T-helper 1 cell (primary cell): Measurements from ENCODE around the gene SPAAR.
"Not testable (repeated sequence)": the region's sequence is repeated elsewhere in the genome, so short reads cannot be mapped to it uniquely, and the experiment has no call there.

Experiments used
- DNase-seq, 5 donors: peaks; one replicate each; pipeline ENCODE4 v3.0.0-alpha.2; 2012 to 2020
- total RNA-seq, 4 donors: gene quantifications; one replicate each; lab custom pipeline; 2026; lab: John Stamatoyannopoulos, UW

Gene SPAAR
- 0 reads per million in 4 donors for total RNA-seq

GRCh38 chr9:35909274-35909673 is at the start of gene SPAAR:
Gene SPAAR (plus strand): TSS chr9:35909490. CDS start chr9:35910464, 974 bp downstream.
- DNase-seq = no peak

- DNase-seq = no peak
These were observed 49.3 kb upstream of the SPAAR start for GRCh38 chr9:35859990-35860339.

GRCh38 chr9:35861161-35861897 is 48.0 kb upstream of the SPAAR start:
- DNase-seq = no peak

- no peak for DNase-seq
These were observed 47.0 kb upstream of the SPAAR start for GRCh38 chr9:35862328-35862727.

GRCh38 chr9:35863583-35863982 is 45.7 kb upstream of the SPAAR start:
- DNase-seq = no peak

GRCh38 chr9:35864695-35865255 is 44.5 kb upstream of the SPAAR start:
- DNase-seq = no peak

- no peak for DNase-seq
These were observed 41.8 kb upstream of the SPAAR start for GRCh38 chr9:35867538-35867937.

- no peak for DNase-seq
These were observed 40.4 kb upstream of the SPAAR start for GRCh38 chr9:35868933-35869332.

GRCh38 chr9:35869621-35870216 is 39.6 kb upstream of the SPAAR start:
- no peak for DNase-seq

GRCh38 chr9:35870351-35870923 is 38.9 kb upstream of the SPAAR start, which contains the start of gene OR13J1:
Gene OR13J1 (minus strand): TSS chr9:35870401. CDS start chr9:35870401, 0 bp downstream.
- DNase-seq = no peak

- DNase-seq = no peak
These were observed 37.7 kb upstream of the SPAAR start for GRCh38 chr9:35871545-35871944.

GRCh38 chr9:35872505-35872904 is 36.8 kb upstream of the SPAAR start:
- DNase-seq = no peak

GRCh38 chr9:35882263-35882848 is 26.9 kb upstream of the SPAAR start:
- peak; percentile 59 to 83 (median 69) for DNase-seq

- DNase-seq = no peak
These were observed 26.3 kb upstream of the SPAAR start for GRCh38 chr9:35882996-35883395.

- DNase-seq = not testable (repeated sequence)
These were observed 24.4 kb upstream of the SPAAR start for GRCh38 chr9:35884908-35885307.

GRCh38 chr9:35891646-35892045 is 17.6 kb upstream of the SPAAR start:
- no peak for DNase-seq

- no peak for DNase-seq
These were observed 17.2 kb upstream of the SPAAR start for GRCh38 chr9:35892051-35892450.

GRCh38 chr9:35896570-35896969 is 12.7 kb upstream of the SPAAR start:
- DNase-seq = no peak

- DNase-seq = not testable (repeated sequence)
These were observed 11.8 kb upstream of the SPAAR start for GRCh38 chr9:35897376-35898099.

- no peak for DNase-seq
These were observed 11.0 kb upstream of the SPAAR start for GRCh38 chr9:35898337-35898736.

GRCh38 chr9:35899021-35899420 is 10.3 kb upstream of the SPAAR start:
- DNase-seq = no peak

- peak in 3 of 5 donors; percentile 20 to 55 (median 39) for DNase-seq
These were observed 6.2 kb upstream of the SPAAR start for GRCh38 chr9:35903049-35903448.

- no peak for DNase-seq
These were observed 5.0 kb upstream of the SPAAR start for GRCh38 chr9:35904338-35904737.
